ENCODE results near the gene ZDHHC20.

Gene ZDHHC20

GRCh38 chr13:21326155-21327031, 132.7 kb downstream of the ZDHHC20 start:
- DNase-seq (ENCODE audit: low read depth), result no peak

GRCh38 chr13:21324803-21325202, 134.3 kb downstream of the ZDHHC20 start:
- no peak for DNase-seq (ENCODE audit: low read depth)

- no peak for DNase-seq (ENCODE audit: low read depth)
Measured at GRCh38 chr13:21322988-21323387, 136.1 kb downstream of the ZDHHC20 start.
